Measurements from ENCODE around the gene TMEM208. TPM values are rescaled to one million over a fixed set of nuclear protein-coding genes. Genes with fewer than 3 reads are reported as not detected.

The TMEM208 gene
- total and polyA plus RNA-seq, 12 donors: 52.1 to 289 (median 80.4) TPM

DNA sequence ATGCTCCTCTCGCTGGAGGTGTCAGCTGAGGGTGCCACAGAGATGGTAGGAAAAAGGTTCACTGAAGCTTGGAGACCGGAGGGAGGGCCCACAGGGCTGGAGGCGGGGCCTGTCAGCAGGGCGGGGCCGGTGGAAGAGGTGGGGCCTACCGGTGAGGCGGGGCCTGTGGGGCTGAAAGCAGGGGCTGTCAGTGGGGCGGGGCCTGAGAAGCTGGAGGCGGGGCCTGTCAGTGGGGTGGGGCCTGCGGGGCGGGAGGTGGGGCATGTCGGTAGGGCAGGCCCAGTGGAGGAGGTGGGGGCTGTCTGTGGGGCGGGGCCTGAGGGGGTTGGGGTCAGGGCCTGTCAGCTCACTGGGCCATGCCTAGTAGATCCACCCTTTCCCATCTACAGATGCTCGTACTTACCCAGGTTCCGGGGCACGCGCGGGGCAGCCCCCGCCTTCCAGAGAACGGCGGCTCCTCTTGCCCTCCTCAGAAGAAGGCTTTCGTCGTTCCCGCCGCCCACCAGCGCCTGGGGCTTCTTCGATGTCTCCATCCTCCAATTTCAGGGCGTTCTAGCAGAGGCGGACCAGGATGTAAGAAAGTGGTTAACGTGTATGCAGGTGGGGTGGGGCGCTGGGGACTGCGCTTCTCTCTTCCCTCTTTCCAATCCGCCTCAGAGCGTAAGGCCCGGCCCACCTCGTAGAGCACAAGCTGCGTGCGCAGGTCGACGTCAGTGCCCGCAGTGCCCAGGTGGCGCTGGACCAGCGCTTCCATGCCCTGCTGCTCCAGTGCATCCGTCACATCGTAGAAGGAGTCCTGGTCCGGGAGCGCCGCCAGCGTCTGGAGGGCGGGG, 9.8 kb downstream of the TMEM208 start:
- no peak overlapping the region for H3K4me3 ChIP-seq
- H3K27me3 ChIP-seq: no peaks in the 10 kb centered on the region
- DNase-seq: peak in 6 of 7 donors; percentile 5 to 71 (median 60)
- WGBS, 4 donors: 76 to 86% (median 82%) methylated on average over 37 to 50 of the region's 50 CpGs
- no peak overlapping the region for H3K27ac ChIP-seq
- TF ChIP-seq CTCF (IDR thresholded peaks at IDR 0.05): no peak
- no peak for TF ChIP-seq POLR2A (IDR thresholded peaks at IDR 0.05)
- intact Hi-C loops (cut with DNase I): no loop called here
- peaks cover 0 to 67% of the 10 kb centered on the region in 2 donors for H3K36me3 ChIP-seq (replicated peaks in 1 of 2)
- peaks cover 17 to 20% of the 10 kb centered on the region in 2 donors for H3K4me1 ChIP-seq (replicated peaks in 1 of 2)
- H3K9me3 ChIP-seq (replicated peaks in 1 of 3): no peaks in the 10 kb centered on the region

GRCh38 chr16:67237396-67238277, 10.7 kb downstream of the TMEM208 start:
- Histone ChIP-seq H3K9me3 (replicated peaks in 1 of 3) (no peaks in the 10 kb centered on the region), H3K27me3 (no peaks in the 10 kb centered on the region), H3K27ac (no peak overlapping the region), H3K36me3 (replicated peaks in 1 of 2) (peaks cover 0 to 64% of the 10 kb centered on the region in 2 donors), H3K4me3 (no peak overlapping the region), H3K4me1 (replicated peaks in 1 of 2) (peaks cover 26 to 28% of the 10 kb centered on the region in 2 donors)
- DNase-seq: peak in 1 of 7 donors; percentile 4
- 76 to 94% (median 78%) methylated on average over 10 to 16 of the region's 16 CpGs for WGBS, 4 donors
- TF ChIP-seq CTCF (IDR thresholded peaks at IDR 0.05) (no peak), POLR2A (IDR thresholded peaks at IDR 0.05) (no peak)
- intact Hi-C loops (cut with DNase I): no loop called here

GRCh38 chr16:67238278-67238575, 11.3 kb downstream of the TMEM208 start:
- no peak overlapping the region for H3K27ac ChIP-seq
- no peak for TF ChIP-seq POLR2A (IDR thresholded peaks at IDR 0.05)
- intact Hi-C loops (cut with DNase I): no loop called here
- DNase-seq: no peak
- no peaks in the 10 kb centered on the region for H3K27me3 ChIP-seq
- WGBS, 4 donors: 95 to 100% (median 97%) methylated on average over 1 to 3 of the region's 3 CpGs
- H3K36me3 ChIP-seq (replicated peaks in 1 of 2): peaks cover 0 to 62% of the 10 kb centered on the region in 2 donors
- no peak overlapping the region for H3K4me3 ChIP-seq
- H3K9me3 ChIP-seq (replicated peaks in 1 of 3): no peaks in the 10 kb centered on the region
- peaks cover 32% of the 10 kb centered on the region in 2 donors for H3K4me1 ChIP-seq (replicated peaks in 1 of 2)

GRCh38 chr16:67238806-67239470, 12.0 kb downstream of the TMEM208 start:
- Histone ChIP-seq H3K27me3 (no peaks in the 10 kb centered on the region), H3K4me1 (replicated peaks in 1 of 2) (peaks cover 38 to 39% of the 10 kb centered on the region in 2 donors), H3K9me3 (replicated peaks in 1 of 3) (no peaks in the 10 kb centered on the region), H3K36me3 (replicated peaks in 1 of 2) (peaks cover 0 to 55% of the 10 kb centered on the region in 2 donors), H3K4me3 (no peak overlapping the region), H3K27ac (peak overlapping the region in 1 of 5 donors; percentile 91)
- intact Hi-C loops (cut with DNase I): no loop called here
- peak in 1 of 7 donors; percentile 17 for DNase-seq
- WGBS, 4 donors: 89 to 96% (median 92%) methylated on average over 3 to 9 of the region's 9 CpGs
- TF ChIP-seq POLR2A (IDR thresholded peaks at IDR 0.05) (no peak), CTCF (IDR thresholded peaks at IDR 0.05) (no peak)

All from adrenal gland (tissue), 12 donors.